Retina (tissue), 1 donor: ENCODE results near the gene RASA2.
A peak's percentile ranks its signal among the peaks of the same experiment; 100 is the strongest.

Experiments
- DNase-seq: peaks from one replicate; pipeline ENCODE4 v3.0.0-alpha.2; 2016

RASA2 gene

GRCh38 chr3:141538568-141539240 lies 51.9 kb downstream of the RASA2 start:
- no peak for DNase-seq

- no peak for DNase-seq
Measured at GRCh38 chr3:141539431-141540187, 52.8 kb downstream of the RASA2 start.

DNA sequence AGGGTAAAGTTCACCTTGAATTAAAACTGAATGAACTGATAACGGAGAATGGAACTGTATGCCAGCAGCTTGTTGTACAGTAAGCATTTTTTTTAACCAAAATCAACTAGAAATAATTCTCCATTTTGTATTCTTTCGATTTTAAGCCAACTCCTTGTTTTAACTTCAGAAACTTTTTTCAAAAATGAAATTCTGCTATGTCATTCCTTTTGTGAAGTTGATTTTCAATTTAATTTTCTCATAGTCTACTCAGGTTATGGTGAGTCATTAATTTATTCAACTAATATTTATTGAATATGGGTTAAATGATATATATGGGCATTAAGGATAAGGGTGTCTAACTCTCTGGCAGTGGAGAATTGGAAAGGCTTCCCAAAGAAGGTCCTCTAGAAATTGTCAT lies 53.7 kb downstream of the RASA2 start:
- no peak for DNase-seq

DNA sequence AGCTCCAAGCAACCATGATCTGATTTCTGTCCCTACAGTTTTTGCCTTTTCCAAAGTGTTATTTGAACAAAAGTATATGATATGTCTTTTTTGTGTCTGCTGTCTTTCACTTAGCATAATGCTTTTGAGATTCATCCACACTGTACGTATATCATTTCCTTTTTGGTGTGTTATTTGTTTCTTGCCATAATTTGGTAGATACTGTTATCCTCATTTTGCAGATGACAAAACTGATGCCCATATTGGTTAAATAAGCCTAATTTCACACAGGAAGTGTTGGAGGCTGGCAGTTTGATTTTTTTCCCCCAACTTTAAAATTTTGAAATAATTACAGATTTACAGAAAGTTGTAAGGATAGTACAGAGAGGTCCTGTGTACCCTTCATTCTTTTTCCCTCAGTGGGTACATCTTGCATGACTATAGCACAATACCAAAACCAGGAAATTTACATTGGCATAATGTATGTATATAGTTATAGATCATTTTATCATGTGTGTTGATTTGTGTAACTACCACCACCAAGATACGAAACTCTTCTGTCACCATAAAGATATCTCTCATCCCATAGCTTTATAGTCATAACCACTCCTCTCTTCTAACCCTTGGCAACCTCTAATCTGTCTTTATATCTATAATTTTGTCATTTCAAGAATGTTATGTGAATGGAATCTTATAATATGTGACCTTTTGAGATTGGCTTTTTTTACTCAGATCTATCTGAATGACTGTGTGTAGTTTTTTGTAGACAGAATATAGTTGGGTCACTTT lies 55.6 kb downstream of the RASA2 start:
- no peak for DNase-seq

DNA sequence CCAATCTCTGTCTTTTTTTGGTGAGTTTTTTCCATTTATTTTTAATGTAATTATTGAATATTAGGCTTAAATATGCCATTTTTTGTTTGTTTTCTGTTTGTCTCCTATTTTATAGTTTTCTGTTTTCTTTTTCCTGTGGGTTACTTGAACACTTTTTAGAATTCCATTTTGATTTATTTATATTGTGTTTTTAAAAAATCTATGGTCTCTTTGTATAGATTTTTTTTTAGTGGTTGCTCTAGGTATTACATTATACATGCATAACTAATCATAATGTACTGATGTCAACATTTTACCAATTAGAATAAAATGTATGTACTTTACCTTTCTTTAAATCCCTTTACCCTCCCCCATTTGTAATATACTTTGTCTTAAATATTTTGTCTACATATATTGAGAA lies 56.2 kb downstream of the RASA2 start:
- no peak for DNase-seq

GRCh38 chr3:141544697-141545096 lies 57.9 kb downstream of the RASA2 start:
- no peak for DNase-seq

DNA sequence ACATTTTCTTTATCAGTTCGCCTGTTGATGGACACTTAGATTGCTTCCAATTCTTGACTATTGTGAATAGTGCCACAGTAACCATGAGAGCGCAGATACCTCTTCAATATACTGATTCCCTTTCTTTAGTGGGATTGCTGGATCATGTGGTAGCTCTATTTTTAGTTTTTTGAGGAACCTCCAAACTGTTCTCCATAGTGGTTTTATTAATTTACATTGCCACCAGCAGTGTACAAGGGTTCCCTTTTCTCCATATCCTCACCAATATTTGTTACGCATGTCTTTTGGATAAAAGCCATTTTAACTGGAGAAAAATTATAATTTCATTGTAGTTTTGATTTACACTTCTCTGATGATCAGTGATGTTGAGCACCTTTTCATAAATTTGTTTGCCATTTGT lies 59.3 kb downstream of the RASA2 start:
- no peak for DNase-seq

- no peak for DNase-seq
Measured at GRCh38 chr3:141546586-141546985, 59.8 kb downstream of the RASA2 start.

DNA sequence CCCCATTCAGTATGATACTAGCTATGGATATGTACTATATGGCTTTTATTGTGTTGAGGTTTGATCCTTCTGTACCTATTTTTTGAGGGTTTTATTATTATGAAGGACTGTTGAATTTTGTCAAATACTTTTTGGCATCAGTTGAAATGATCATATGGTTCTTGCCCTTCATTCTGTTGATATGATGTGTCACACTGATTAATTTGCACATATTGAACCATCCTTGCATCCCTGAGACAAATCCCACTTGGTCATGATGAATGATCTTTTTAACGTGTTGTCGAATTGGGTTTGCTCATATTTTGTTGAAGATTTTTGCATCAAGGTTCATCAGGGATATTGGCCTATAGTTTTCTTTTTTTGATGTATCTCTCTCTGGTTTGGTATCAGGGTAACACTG lies 61.0 kb downstream of the RASA2 start:
- DNase-seq: no peak

- DNase-seq: no peak
Measured at GRCh38 chr3:141550926-141551665, 64.3 kb downstream of the RASA2 start.

- no peak for DNase-seq
Measured at GRCh38 chr3:141552440-141552991, 65.7 kb downstream of the RASA2 start.

GRCh38 chr3:141553055-141553454 lies 66.2 kb downstream of the RASA2 start:
- DNase-seq: no peak

- no peak for DNase-seq
Measured at GRCh38 chr3:141556034-141556433, 69.2 kb downstream of the RASA2 start.

GRCh38 chr3:141557961-141558706 lies 71.3 kb downstream of the RASA2 start:
- no peak for DNase-seq

- DNase-seq: peak; percentile 13
Measured at GRCh38 chr3:141561426-141562034, 74.7 kb downstream of the RASA2 start.

- DNase-seq: no peak
Measured at GRCh38 chr3:141564241-141564640, 77.4 kb downstream of the RASA2 start.

- no peak for DNase-seq
Measured at GRCh38 chr3:141570068-141570467, 83.2 kb downstream of the RASA2 start.

GRCh38 chr3:141575879-141576743 lies 89.3 kb downstream of the RASA2 start:
- DNase-seq: no peak

GRCh38 chr3:141576744-141577052 lies 89.9 kb downstream of the RASA2 start:
- DNase-seq: no peak

DNA sequence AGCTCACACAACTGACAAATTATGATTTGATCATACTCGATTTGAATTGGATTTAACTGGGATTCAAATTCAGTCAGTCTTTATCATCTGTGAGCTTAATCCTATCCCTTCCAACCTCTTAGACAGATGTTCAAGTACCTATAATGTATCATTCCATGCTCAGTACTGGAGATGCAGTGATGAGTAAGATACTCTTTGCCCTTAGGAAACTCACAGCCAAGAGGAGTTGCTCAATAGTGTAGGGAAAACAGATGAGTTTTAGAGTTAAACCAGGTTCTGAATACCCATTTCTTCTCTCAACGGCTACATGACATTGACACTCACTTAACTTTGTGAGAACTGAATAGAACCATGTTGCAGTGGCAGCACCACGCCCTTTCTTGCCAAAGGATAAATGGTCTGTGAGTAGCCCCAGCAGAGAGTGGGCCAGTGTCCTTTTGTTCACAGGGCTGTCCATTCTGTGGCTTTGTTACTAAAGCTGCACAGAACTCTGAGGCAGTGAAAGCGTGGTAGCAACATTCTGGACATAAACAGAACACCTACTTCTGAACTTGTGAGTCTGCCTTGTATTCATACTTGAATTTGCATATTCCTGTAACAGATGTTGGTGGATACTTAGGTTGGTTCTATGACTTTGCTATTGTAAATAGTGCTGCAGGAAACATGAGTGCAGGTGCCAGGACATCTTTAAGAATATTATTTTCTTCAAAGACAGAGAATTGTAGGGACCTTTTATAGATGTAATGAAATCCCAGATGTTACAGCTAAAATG lies 91.6 kb downstream of the RASA2 start:
- no peak for DNase-seq
